Measurements from ENCODE around the gene ZMYND8.
"Not testable (repeated sequence)": the region's sequence is repeated elsewhere in the genome, so short reads cannot be mapped to it uniquely, and the experiment has no call there.

The ZMYND8 gene

GRCh38 chr20:47287609-47288144 is 68.8 kb downstream of the ZMYND8 start:
- DNase-seq (ENCODE audit: low read depth in 2 of 2, low spot score in 1 of 2) = no peak

DNA sequence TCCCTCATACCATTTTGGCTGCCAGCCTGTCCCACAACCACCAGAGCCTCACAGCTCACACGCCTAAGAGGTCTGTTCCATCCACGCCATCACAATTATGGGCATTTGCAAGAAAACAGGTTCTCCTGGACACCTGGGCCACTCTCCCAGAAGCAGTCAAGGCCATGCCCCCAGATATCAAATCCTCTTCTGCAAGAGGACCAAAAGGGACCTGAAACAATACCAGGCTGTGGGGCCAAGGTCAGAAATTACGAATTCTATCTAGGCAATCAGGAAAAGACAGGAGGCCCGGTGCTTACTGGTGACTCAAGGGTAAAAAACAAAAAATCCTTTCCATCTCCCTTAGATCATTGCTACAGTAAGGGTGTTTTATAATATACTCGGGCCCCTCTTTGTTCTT is 69.8 kb downstream of the ZMYND8 start:
- DNase-seq (ENCODE audit: low read depth in 2 of 2, low spot score in 1 of 2) = no peak

DNA sequence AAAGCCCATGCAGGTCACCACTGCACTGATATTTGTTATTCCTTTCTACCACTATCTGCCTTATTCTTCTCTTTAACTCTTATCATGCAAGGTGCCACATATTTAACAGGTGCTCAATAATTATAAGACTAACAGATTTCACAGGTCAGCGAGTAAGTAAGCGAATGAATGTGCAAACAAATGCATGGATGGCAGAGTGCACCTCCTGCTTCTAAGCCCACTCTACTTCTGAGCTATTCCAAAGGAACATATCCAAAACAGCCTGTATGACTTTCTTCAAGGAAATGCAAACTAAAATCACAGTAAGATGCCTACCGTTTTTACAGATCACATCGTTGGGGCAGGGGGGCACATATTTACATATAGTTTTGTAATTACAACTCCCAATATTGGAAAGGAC is 71.3 kb downstream of the ZMYND8 start:
- no peak for DNase-seq (ENCODE audit: low read depth in 2 of 2, low spot score in 1 of 2)

- DNase-seq (ENCODE audit: low read depth in 2 of 2, low spot score in 1 of 2) = no peak
These were observed 72.1 kb downstream of the ZMYND8 start for GRCh38 chr20:47284373-47284772.

GRCh38 chr20:47283411-47283810 is 73.1 kb downstream of the ZMYND8 start:
- no peak for DNase-seq (ENCODE audit: low read depth in 2 of 2, low spot score in 1 of 2)

DNA sequence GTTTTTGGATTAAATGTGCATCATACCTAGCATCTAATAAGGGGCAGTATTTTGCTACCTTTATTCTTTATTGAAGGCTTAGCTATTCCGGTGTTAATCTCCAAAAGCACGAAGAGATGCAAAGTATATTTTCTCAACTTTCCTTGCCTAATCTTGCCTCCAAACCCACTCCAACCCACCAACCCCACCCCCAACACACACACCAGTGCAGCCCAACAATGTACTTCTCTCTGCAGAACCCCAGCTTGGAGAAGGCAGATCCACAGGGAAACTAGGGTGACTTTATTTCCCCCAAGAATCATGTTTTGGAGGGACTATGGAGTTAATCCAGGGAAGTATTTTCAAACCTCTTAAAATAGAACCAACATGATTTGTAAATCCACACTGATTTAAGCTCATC is 73.6 kb downstream of the ZMYND8 start:
- no peak for DNase-seq (ENCODE audit: low read depth in 2 of 2, low spot score in 1 of 2)

GRCh38 chr20:47281376-47281775 is 75.1 kb downstream of the ZMYND8 start:
- no peak for DNase-seq (ENCODE audit: low read depth in 2 of 2, low spot score in 1 of 2)

GRCh38 chr20:47280668-47281067 is 75.8 kb downstream of the ZMYND8 start:
- DNase-seq (ENCODE audit: low read depth in 2 of 2, low spot score in 1 of 2) = no peak

- no peak for DNase-seq (ENCODE audit: low read depth in 2 of 2, low spot score in 1 of 2)
These were observed 76.3 kb downstream of the ZMYND8 start for GRCh38 chr20:47280228-47280627.

- DNase-seq (ENCODE audit: low read depth in 2 of 2, low spot score in 1 of 2) = no peak
These were observed 77.6 kb downstream of the ZMYND8 start for GRCh38 chr20:47278907-47279348.

DNA sequence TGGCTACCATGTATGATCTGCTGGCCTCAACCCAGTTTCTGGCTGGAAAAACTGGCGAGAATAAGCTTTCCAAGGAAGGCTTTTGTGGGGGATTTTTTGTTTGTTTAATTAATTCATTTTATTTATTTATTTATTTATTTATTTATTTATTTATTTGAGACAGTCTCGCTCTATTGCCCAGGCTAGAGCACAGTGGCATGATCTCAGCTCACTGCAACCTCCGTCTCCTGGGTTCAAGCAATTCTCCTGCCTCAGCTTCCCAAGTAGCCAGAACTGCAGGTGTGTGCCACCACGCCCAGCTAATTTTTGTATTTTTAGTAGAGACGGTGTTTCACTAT is 79.0 kb downstream of the ZMYND8 start:
- DNase-seq (ENCODE audit: low read depth in 2 of 2, low spot score in 1 of 2) = not testable (repeated sequence)

DNA sequence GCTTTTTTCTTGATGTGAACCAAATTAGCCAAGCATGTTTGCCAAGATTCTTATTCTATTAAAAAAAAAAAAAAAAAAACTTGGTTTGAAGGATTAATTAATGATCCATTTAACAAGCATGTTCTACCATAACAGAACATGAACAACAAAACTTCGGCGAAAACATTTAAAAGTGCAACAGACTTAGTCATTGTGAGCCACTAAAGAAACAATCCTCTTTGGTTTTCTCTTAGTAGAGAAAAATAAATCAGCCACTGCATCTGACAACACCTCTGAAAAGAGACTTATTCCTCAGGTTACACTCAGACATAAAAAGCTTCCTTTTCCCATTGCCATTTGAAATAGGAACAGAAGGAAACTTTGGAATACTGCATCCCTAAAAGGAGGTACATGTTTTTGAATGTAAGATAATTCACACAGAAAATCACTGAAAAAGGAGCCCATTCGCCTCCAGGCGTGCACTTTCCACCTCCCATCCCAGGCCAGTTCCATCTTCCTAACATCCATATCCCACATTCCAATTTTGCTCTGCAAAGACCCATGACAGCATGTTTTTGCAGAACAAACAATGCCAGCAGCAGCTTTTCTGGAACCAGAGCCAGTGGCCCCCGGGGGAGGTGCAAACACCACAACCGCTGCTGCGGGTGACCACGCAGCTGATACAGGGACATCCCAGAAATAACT is 79.5 kb downstream of the ZMYND8 start:
- DNase-seq (ENCODE audit: low read depth in 2 of 2, low spot score in 1 of 2) = no peak

- no peak for DNase-seq (ENCODE audit: low read depth in 2 of 2, low spot score in 1 of 2)
These were observed 80.2 kb downstream of the ZMYND8 start for GRCh38 chr20:47276251-47276650.

DNA sequence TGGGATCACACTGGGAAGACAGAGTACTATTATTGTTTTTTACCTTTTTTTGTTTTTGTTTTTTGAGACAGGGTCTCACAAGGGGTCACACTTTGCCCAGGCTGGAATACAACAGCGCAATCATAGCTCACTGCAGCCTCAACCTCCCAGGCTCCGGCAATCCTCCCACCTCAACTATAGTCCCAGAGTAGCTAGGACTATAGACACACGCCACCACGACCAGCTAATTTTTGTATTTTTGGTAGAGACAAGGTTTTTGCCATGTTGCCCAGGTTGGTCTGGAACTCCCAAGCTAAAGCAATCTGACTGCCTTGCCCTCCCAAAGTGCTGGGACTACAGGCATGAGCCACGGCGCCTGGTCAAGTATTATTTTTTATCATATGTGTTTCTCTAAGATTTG is 81.0 kb downstream of the ZMYND8 start:
- DNase-seq (ENCODE audit: low read depth in 2 of 2, low spot score in 1 of 2) = no peak

GRCh38 chr20:47274401-47275108 is 81.9 kb downstream of the ZMYND8 start:
- DNase-seq (ENCODE audit: low read depth in 2 of 2, low spot score in 1 of 2) = peak in 1 of 2 donors; percentile 12

GRCh38 chr20:47273591-47274235 is 82.8 kb downstream of the ZMYND8 start:
- no peak for DNase-seq (ENCODE audit: low read depth in 2 of 2, low spot score in 1 of 2)

DNA sequence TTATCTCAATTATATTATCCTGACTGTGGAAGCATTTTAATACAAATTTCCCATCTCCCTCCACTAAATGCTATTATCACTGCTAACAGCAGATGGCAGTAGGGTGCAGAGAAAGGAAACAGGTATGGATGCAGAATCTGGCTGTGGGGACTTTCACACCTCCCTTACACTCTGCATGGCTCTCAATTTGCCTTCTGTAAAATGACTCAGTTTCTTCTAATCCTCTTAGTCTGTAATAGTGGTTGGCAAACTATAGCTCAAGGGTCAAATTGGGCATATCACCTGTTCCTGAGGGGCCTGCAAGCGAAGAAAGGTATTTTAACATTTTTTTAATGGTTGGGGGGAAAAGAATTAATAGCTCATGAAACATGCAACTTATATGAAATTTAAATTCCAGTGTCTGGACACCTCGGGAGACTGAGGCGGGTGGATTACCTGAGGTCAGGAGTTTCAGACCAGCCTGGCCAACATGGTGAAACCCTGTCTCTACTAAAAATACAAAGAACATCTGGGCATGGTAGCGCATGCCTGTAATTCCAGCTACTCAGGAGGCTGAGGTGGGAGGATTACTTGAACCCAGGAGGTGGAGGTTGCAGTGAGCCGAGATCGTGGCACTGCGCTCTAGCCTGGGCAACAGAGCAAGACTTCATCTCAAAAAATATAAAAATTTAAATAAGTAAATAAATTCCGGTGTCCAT is 83.5 kb downstream of the ZMYND8 start:
- peak in 1 of 2 donors; percentile 6 for DNase-seq (ENCODE audit: low read depth in 2 of 2, low spot score in 1 of 2)

DNA sequence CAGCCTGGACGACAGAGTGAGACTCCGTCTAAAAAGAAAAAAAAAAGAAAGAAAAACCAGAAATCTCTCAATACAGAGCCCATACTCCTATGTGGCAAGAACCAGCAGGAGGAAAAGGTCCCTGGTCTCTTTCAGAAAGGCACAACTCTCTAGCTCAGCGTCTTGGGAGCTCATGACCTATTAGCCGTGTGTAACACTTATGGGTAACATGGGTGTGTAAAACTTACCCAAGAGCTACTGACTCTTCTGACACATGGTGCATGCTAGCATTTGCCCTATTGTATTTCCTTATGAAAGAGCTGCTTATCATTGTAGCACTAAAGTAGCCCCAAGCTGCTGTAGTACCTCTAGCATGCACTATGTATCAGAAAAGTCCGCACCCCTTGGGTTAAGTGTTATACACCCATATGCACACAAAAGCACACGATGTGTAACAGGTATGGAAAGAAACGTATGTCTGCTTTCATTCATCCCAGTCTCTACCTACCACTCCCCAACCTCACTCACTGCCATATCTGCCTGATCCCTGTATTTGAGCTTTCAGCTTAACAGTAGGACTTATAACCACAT is 85.4 kb downstream of the ZMYND8 start:
- DNase-seq (ENCODE audit: low read depth in 2 of 2, low spot score in 1 of 2) = no peak

DNA sequence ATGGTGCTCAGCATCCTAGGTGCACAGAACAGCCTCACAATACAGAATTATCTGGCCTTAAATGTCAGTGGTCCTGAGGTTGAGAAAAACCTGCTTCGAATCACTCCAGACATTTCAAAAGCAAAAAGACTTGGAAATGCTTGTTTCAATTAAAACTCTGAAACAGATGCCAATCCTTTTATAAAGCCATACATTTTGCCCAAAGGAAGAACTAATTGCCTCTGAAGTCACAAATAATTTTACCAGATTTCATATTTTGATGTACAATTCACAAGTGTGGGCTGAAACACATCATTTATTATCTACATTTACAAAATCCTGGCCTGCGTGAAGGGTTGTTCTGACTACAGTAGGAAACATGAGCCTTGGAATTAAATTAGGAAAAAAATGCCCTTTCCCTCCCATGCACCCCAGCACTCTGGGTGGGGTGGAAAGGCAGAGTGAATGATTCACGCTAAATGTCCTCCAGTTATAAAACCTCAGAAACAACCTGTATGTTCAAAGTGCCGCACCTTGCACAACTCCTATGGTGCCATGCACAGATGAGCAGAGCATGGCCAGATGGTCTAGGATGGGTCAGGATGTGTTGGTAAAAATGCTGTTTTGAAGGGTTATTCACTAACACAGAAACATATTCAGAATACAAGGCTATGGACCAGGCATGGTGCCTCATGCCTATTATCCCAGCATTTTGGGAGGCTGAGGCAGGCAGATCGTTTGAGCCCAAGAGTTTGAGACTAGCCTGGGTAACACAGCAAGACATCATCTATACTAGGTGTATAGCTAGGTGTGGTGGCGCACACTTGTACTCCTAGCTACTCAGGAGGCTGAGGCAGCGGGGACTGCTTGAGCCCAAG is 87.0 kb downstream of the ZMYND8 start:
- DNase-seq (ENCODE audit: low read depth in 2 of 2, low spot score in 1 of 2) = no peak

DNA sequence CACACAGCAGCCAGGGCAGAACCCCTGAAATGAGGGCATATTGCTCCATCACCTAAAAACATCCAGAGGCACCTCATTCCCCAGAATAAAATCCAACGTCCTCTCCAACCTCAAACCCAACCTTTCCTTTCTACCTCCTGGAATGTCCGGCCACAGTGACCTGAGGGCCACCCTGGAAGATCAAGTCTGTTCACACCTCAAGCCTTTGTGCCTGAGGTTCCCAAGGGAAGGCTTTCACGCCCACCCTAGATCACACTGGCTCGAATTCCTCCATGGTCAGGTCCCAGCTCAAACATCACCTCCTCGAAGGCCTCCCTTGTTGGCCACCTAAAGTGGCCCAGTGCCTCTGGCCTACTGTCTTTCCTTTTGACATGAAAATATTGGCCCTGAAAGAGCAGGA is 88.9 kb downstream of the ZMYND8 start:
- no peak for DNase-seq (ENCODE audit: low read depth in 2 of 2, low spot score in 1 of 2)

Data from stimulated activated CD8-positive, alpha-beta memory T cell treated with anti-CD3 and anti-CD28 coated beads, Interleukin-4, amount 100 ng/mL, for 4 hours (primary cell).